IMR-90 (cell line): ENCODE data around the gene ILDR2.

Source experiments
- MAFK ChIP-seq: IDR thresholded peaks from 2 replicates; pipeline ENCODE4 v1.6.1; 2012; ENCODE audit warnings: low read depth, low read length, improper control_type of control experiment
- MXI1 ChIP-seq: IDR thresholded peaks from 2 replicates; pipeline ENCODE4 v1.6.1; 2012; ENCODE audit warnings: low read depth, mild to moderate bottlenecking, low read length, moderate library complexity, borderline replicate concordance
- POLR2A ChIP-seq: IDR thresholded peaks from 2 replicates; pipeline ENCODE4 v1.6.1; 2012; ENCODE audit warnings: mild to moderate bottlenecking, low read depth, low read length
- RAD21 ChIP-seq: IDR thresholded peaks from 2 replicates; pipeline ENCODE4 v1.6.1; 2012; ENCODE audit warnings: low read length, improper control_type of control experiment
- RFX5 ChIP-seq: IDR thresholded peaks from 2 replicates; pipeline ENCODE4 v1.8.0; 2012; ENCODE audit warnings: low read depth, mild to moderate bottlenecking, low read length, moderate library complexity
- TF ChIP-seq, protein P1 (sequence below): conservative IDR thresholded peaks from 2 replicates; pipeline ENCODE4 v1.5.1; 2012; ENCODE audit warnings: mild to moderate bottlenecking, low read depth, low read length, improper control_type of control experiment
- TF ChIP-seq, protein P2 (sequence below): fragments of 150-350 bp; IDR thresholded peaks from 2 replicates; pipeline ENCODE4 v1.6.1; 2017; ENCODE audit warnings: mild to moderate bottlenecking, antibody characterized with exemption, low read length, low read depth

DNA sequence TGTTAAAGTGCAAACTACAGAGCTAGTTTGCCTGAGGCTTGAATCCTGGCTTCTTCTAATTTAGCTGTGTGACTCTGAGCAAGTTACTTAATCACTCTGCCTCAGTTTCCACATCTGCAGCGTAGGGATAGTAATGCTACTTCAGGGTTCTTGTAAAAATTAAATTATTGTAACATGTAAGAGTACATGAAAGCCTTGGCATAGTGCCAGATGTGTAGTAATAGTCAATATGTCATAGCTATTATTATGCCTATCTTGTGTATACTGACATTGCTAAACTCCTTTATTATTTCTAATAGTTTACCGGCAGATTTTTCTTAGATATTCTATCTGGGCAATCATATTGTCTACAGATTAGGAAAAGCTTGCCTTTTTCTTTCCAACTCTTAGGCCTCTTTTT is 92.4 kb downstream of the ILDR2 start:
- TF ChIP-seq, protein P1, sequence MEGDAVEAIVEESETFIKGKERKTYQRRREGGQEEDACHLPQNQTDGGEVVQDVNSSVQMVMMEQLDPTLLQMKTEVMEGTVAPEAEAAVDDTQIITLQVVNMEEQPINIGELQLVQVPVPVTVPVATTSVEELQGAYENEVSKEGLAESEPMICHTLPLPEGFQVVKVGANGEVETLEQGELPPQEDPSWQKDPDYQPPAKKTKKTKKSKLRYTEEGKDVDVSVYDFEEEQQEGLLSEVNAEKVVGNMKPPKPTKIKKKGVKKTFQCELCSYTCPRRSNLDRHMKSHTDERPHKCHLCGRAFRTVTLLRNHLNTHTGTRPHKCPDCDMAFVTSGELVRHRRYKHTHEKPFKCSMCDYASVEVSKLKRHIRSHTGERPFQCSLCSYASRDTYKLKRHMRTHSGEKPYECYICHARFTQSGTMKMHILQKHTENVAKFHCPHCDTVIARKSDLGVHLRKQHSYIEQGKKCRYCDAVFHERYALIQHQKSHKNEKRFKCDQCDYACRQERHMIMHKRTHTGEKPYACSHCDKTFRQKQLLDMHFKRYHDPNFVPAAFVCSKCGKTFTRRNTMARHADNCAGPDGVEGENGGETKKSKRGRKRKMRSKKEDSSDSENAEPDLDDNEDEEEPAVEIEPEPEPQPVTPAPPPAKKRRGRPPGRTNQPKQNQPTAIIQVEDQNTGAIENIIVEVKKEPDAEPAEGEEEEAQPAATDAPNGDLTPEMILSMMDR: no peak
- TF ChIP-seq MAFK: no peak
- no peak for TF ChIP-seq RAD21
- TF ChIP-seq POLR2A: no peak
- no peak for TF ChIP-seq RFX5
- TF ChIP-seq MXI1: no peak
- TF ChIP-seq, protein P2, sequence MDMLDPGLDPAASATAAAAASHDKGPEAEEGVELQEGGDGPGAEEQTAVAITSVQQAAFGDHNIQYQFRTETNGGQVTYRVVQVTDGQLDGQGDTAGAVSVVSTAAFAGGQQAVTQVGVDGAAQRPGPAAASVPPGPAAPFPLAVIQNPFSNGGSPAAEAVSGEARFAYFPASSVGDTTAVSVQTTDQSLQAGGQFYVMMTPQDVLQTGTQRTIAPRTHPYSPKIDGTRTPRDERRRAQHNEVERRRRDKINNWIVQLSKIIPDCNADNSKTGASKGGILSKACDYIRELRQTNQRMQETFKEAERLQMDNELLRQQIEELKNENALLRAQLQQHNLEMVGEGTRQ: no peak
